NCI-H82 treated with DMSO at 0.1 percent for 48 hours (cell line): ENCODE results near the gene ALK.

ENCODE experiments used
- DNase-seq: peaks from one replicate; lab custom pipeline; 2025; ENCODE audit not compliant: unreplicated experiment; lab: John Stamatoyannopoulos, UW

The ALK gene

GRCh38 chr2:29182920-29183319, 738.5 kb downstream of the ALK start:
- no peak for DNase-seq

DNA sequence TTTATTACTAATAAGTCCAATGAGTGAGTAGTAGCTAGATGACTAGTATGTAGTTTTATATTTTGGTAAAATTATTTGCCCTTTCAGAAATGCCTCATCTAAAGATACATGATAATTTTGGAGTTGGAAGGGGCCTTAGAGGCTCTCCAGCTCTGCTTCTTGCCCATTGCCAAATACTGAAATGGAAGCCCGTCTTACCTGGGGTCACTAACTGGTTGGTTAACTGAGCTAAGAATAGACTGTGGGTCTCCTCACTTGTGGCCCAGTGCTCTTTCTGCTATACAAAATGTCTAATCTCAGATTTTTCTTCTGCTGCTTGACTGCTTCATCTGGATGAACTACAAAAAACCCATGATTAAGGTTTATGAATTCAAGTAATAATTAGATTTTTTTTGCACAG, 739.1 kb downstream of the ALK start:
- DNase-seq: no peak

DNA sequence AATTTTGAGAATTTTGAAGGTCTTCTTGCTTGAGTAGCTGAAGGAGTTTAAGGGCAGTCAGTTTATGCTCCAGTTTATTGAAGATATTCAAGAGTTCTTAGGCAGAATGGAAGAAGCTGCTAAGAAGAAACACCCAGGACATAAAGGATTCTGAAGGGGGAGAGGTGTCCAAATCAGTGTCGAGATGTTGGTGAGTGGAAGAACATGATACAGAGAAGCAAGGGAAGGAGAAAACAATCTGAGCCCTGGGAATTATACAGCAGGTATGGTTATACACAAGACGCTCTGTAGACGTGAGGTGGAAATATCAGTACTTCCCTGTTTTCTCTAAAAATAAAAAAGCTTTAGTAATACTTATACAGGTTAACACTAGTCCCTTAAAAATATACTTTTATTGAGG, 746.0 kb downstream of the ALK start:
- DNase-seq: no peak

DNA sequence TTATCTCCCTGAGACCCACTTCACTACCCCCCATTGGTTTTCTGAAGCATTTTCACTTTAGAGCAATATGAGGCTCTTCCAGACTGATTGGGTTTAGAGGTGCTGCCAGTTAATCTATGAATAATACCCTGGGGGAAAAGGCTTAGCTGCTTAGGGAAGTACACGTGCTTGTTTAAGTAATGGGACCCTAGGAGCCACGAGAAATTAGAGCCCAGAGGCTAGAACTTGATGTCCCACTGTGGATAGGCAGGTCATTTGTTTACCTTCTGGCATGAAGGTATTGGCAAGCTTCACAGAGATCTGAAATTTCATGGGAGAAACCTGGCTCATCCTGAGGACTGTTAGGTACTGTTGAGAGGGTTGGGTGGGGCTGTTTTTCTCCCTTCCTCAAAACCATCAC, 746.4 kb downstream of the ALK start:
- peak; percentile 93 for DNase-seq

- no peak for DNase-seq
Observed at GRCh38 chr2:29166242-29167039, 754.9 kb downstream of the ALK start.

DNA sequence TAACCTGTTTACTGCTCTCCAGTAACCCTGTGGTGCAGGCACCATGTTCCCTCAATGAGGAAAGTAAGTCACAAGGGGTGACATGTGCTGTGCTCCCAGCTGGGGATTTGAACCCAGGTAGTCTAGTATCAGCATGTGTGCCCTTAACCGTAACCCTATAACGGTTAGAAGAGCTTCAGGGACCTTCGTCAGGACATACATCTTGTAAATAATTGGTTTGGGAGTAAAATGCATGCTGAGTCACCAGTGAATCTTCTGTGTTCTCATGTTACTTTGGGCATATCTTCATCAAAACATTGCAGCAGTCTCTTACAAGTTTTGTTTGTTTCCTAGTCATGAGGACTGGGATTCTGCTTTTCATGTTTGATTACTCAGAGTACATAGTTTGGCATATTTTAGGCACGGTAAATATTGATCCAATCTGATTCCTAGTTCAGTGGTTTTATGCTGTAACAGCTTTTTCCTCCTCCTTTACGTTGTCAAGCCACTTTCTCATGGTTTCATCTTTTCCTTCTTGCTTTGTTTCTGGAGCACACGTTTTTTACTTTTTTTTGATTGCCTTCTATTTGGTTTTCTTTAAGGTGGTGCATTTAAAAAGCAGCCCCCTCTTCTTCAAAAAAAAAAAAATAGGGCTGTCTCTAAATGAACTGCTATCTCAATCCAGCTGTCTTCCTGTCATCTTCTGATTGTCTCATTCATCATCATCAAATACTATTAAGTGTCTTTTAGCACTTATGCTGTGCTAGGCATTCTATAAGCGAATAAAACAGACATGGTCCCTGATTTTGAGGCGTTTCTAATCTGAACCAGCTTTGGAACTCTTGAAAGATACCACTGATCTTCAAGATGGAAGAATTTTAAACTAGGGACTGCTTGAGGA, 755.8 kb downstream of the ALK start:
- peak; percentile 42 for DNase-seq

- peak; percentile 35 for DNase-seq
Observed at GRCh38 chr2:29164091-29164846, 757.1 kb downstream of the ALK start.

DNA sequence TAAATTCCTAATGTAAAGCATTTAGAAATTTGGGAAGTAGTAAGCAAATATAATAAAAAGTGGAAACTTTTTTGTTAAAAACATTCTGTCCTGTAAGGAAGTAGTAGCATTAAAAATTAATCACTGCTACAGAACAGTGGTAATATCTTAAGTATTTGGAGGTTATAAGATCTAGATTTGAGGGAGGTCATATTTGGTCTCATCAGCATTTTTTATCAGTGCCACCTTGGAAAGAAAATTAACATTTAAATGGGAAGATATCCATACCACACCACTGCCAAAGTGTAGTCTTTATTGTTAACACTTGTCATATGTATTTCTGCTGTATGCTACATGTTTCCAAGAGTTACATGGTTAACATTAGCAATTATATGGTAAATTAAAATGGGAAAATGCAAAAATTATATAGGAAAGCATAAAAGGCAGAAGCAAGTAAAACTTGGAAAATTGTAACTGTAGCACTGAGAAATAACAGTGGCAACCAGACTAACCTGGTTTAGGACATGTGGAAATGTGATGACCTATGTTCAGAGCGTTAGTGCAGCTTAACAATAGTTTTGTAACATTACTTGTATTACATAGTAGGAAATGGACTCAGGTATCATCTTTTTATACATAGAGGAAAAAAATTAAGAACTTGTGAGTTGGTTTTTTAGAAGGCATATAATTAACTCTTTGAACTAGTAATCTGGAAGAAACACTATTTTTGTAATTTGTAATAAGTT, 759.0 kb downstream of the ALK start:
- no peak for DNase-seq

DNA sequence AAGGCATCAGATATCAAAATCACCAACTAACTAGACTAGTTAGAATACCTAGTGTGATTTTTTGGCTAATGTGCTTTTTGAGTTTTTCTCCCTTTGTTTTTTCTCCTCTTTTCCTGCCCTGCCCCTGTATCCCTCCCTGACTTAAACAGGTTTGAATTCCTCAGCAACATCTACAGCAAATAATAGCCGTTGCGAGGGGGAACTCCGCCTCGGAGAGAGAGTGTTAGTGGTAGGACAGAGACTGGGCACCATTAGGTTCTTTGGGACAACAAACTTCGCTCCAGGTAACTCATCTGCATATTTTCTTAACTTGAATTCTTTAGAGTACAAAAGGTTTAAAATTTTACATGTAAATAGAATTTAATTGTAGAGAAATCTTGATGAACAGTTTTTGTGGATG, 761.2 kb downstream of the ALK start:
- DNase-seq: no peak

- no peak for DNase-seq
Observed at GRCh38 chr2:29159125-29159524, 762.3 kb downstream of the ALK start.

- no peak for DNase-seq
Observed at GRCh38 chr2:29157131-29157530, 764.3 kb downstream of the ALK start.

DNA sequence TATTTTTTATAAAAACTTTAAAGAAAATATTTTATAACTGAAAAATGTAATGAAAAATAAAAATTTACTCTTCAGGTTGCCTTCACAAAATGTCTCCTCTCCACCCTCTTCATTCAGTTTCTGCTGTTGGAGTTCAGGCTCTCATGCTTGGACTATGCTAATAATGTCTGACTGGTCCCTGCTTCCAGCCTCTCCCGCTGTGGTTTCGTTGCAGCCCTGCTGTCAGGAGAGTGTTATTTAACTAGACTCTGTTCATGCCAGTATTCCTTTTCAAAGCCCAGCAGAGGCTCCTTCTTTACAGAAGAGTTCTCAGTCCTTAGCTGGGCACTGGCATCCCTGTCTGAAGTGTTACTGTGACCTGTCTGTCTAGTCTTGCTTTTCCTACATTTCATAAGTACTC, 765.8 kb downstream of the ALK start:
- DNase-seq: no peak

GRCh38 chr2:29154610-29155009, 766.8 kb downstream of the ALK start:
- DNase-seq: no peak

DNA sequence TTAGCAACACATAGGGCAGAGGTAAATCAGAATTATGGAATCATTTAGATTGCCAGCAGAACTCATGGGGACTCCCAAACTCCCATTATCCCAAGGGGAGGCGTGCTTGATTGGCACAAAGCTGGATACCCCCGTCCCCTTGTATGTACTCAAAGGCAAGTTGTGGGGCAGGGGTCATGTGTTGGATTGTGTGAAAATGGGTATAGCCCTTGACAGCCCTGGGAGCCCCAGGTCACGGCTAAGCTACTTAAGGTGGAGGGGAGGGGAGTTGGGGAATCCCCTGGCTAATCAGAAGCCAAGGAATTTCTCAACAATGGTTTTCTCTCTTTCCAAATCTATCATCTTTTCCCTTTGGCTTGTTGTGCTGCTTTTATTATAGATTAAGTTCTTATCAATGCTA, 773.4 kb downstream of the ALK start:
- DNase-seq: peak; percentile 39

DNA sequence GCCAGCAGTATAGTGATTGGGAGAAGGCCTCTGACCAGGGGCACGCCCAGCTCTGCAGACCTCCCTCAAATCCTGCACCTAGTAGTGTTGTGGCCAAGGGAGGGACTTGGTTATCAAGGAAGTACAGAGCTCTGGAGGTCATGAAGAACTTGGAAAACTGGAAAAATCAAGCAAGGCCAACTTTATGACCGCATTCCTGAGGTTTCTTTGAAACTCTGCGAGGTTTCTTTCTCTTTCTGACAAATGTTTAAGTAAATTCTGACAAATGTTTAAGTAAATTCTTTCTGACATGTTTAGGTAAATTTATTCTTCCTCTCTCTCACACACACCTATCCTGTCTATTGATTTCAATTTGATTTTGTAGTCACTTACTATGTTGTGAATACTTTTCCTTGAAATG, 775.2 kb downstream of the ALK start:
- no peak for DNase-seq

DNA sequence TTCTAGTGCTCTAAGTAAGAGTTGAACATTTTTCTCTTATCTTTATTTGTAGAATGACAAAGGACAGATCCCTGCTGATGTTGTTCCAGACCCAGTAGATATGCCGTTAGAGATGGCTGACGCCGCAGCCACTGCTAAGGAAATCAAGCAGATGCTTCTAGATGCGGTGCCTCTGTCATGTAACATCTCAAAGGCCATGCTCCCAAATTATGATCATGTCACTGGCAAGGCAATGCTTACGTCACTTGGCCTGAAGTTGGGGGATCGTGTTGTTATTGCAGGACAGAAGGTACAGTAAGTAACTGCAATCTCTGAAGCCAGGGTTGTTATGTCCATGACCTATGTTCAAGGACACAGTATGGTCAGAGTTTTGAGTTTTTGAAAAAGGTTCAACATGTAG, 777.7 kb downstream of the ALK start:
- DNase-seq: no peak
